Measurements from ENCODE around the gene ITPKC.
"Not testable (repeated sequence)": the region's sequence is repeated elsewhere in the genome, so short reads cannot be mapped to it uniquely, and the experiment has no call there.

DNA sequence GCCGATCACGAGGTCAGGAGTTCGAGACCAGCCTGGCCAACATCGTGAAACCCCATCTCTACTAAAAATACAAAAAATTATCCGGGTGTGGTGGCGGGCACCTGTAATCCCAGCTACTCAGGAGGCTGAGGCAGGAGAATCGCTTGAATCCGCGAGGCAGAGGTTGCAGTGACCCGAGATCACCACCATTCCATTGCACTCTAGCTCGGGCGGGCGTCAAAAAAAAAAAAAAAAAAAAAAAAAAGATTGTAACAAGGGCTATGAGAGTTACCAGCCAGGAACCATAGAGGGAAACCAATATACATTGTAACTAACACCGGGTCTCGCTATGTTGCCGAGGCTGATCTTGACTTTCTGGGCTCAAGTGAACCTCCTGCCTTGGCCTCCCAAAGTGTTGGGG lies 15.4 kb downstream of the ITPKC start:
- TF ChIP-seq SUZ12 (IDR thresholded peaks at IDR 0.05; ENCODE audit: extremely low read depth, insufficient read depth, insufficient read length); ZNF274 (IDR thresholded peaks at IDR 0.05; ENCODE audit: low read depth, low read length); YY1 (IDR thresholded peaks at IDR 0.05; ENCODE audit: insufficient read depth, insufficient read length): not testable (repeated sequence)
